Caco-2 (cell line): ENCODE measurements around the gene HIP1R. TPM values are rescaled to one million over a fixed set of nuclear protein-coding genes. Genes with fewer than 3 reads are reported as not detected.
"Not testable (repeated sequence)": the region's sequence is repeated elsewhere in the genome, so short reads cannot be mapped to it uniquely, and the experiment has no call there.

Source experiments
- BruUV-seq: library from RNA; stranded (reverse); fragments of 400-500 nt; replicated peaks from 2 replicates; lab custom pipeline; 2021; lab: Mats Ljungman, UMichigan
- CTCF ChIA-PET: fragments of 300-600 bp; sonication (Branson Sonifier 250); formaldehyde crosslinking; loops from one replicate; lab custom pipeline; 2022; ENCODE audit warnings: antibody characterized with exemption; lab: Charles Lee
- POLR2A ChIA-PET: fragments of 300-600 bp; sonication (Branson Sonifier 250); formaldehyde crosslinking; loops from one replicate; lab custom pipeline; 2022; ENCODE audit warnings: antibody characterized with exemption; lab: Charles Lee
- DNase-seq, 2 experiments: peaks; one replicate each; pipeline versions ENCODE4 v3.0.0 to v3.0.0-alpha.2; 2020 to 2022
- H3K27me3 ChIP-seq: replicated peaks from 2 replicates; pipeline ENCODE4 v1.6.0; 2011; ENCODE audit warnings: low read length; ENCODE audit not compliant: control insufficient read depth, insufficient read depth
- H3K36me3 ChIP-seq: 2 replicates; pipeline ENCODE4 v1.5.1; 2011; ENCODE audit warnings: low read length; ENCODE audit not compliant: control insufficient read depth, insufficient read depth
- H3K4me1 ChIP-seq: fragments of 250-450 bp; sonication (Bioruptor Pico); 2 replicates; pipeline ENCODE4 v1.5.1; 2020; ENCODE audit warnings: mild to moderate bottlenecking
- H3K4me3 ChIP-seq: 2 replicates; pipeline ENCODE4 v1.5.1; 2011; ENCODE audit warnings: low read depth, mild to moderate bottlenecking, control low read depth, low read length
- H3K9me3 ChIP-seq: fragments of 250-450 bp; sonication (Bioruptor Pico); 2 replicates; pipeline ENCODE4 v1.5.1; 2020; ENCODE audit warnings: mild to moderate bottlenecking, moderate library complexity
- H3K27ac Mint-ChIP-seq: one replicate; pipeline ENCODE4 v1.8.0; 2022; ENCODE audit warnings: mixed read lengths; ENCODE audit not compliant: unreplicated experiment
- H3K27me3 Mint-ChIP-seq: one replicate; pipeline ENCODE4 v1.8.0; 2022; ENCODE audit warnings: mixed read lengths; ENCODE audit not compliant: insufficient read depth, unreplicated experiment
- H3K36me3 Mint-ChIP-seq: one replicate; pipeline ENCODE4 v1.8.0; 2022; ENCODE audit warnings: mild to moderate bottlenecking, mixed read lengths; ENCODE audit not compliant: insufficient read depth, unreplicated experiment
- H3K4me1 Mint-ChIP-seq: one replicate; pipeline ENCODE4 v1.8.0; 2022; ENCODE audit warnings: low read depth, mixed read lengths; ENCODE audit not compliant: unreplicated experiment
- H3K4me3 Mint-ChIP-seq: one replicate; pipeline ENCODE4 v1.8.0; 2022; ENCODE audit warnings: mild to moderate bottlenecking, moderate library complexity, mixed read lengths; ENCODE audit not compliant: unreplicated experiment
- H3K9me3 Mint-ChIP-seq: one replicate; pipeline ENCODE4 v1.8.0; 2022; ENCODE audit warnings: mixed read lengths; ENCODE audit not compliant: unreplicated experiment
- intact Hi-C: fragments of 100-400 bp; cut with micrococcal nuclease; formaldehyde crosslinking; loops from one replicate; pipeline ENCODE4 v1.10.0; 2022; ENCODE audit not compliant: unreplicated experiment
- total RNA-seq: library from RNA; stranded (reverse); gene quantifications from 2 replicates; pipeline ENCODE4 v1.2.3, GENCODE V29; 2022
- TF ChIP-seq, protein P1 (sequence below), 2 experiments: fragments of 200-600 bp in 1 of 2; IDR thresholded peaks; 1 replicate in 1 of 2; 2 replicates in 1 of 2; pipeline versions ENCODE4 v1.5.1 to v1.8.0; 2011 to 2022; ENCODE audit warnings: antibody characterized with exemption in 1 of 2, control low read depth in 1 of 2, inconsistent platforms in 1 of 2, low read depth in 1 of 2, low read length in 1 of 2, mild to moderate bottlenecking in 1 of 2, moderate library complexity in 1 of 2; ENCODE audit not compliant: insufficient read depth in 1 of 2, severe bottlenecking in 1 of 2, unreplicated experiment in 1 of 2

The HIP1R gene
- total RNA-seq, 1 experiment from 2014 or later, result 13.8 TPM

GRCh38 chr12:122795807-122796206 is 39.5 kb upstream of the HIP1R start:
- H3K4me3 Mint-ChIP-seq, result no peak overlapping the region
- no peak overlapping the region for H3K27ac Mint-ChIP-seq
- no peak overlapping the region for H3K4me3 ChIP-seq
- H3K36me3 ChIP-seq, result no peaks in the 10 kb centered on the region
- H3K9me3 ChIP-seq, result no peaks in the 10 kb centered on the region
- intact Hi-C loops, result no loop called here
- H3K27me3 ChIP-seq, result no peaks in the 10 kb centered on the region
- no peak for DNase-seq
- no peaks in the 10 kb centered on the region for H3K9me3 Mint-ChIP-seq
- CTCF ChIA-PET, result interaction anchor here (1.2 kb wide), 1 partner anchor 23 kb away, joined by 3 read pairs; no protein-coding TSS in a partner anchor
- no peaks in the 10 kb centered on the region for H3K36me3 Mint-ChIP-seq
- H3K4me1 ChIP-seq, result no peaks in the 10 kb centered on the region
- no peaks in the 10 kb centered on the region for H3K4me1 Mint-ChIP-seq
- POLR2A ChIA-PET, result no interaction called here
- BruUV-seq, result no TSS peak
- no peaks in the 10 kb centered on the region for H3K27me3 Mint-ChIP-seq
- TF ChIP-seq, protein P1, sequence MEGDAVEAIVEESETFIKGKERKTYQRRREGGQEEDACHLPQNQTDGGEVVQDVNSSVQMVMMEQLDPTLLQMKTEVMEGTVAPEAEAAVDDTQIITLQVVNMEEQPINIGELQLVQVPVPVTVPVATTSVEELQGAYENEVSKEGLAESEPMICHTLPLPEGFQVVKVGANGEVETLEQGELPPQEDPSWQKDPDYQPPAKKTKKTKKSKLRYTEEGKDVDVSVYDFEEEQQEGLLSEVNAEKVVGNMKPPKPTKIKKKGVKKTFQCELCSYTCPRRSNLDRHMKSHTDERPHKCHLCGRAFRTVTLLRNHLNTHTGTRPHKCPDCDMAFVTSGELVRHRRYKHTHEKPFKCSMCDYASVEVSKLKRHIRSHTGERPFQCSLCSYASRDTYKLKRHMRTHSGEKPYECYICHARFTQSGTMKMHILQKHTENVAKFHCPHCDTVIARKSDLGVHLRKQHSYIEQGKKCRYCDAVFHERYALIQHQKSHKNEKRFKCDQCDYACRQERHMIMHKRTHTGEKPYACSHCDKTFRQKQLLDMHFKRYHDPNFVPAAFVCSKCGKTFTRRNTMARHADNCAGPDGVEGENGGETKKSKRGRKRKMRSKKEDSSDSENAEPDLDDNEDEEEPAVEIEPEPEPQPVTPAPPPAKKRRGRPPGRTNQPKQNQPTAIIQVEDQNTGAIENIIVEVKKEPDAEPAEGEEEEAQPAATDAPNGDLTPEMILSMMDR (IDR thresholded peaks at IDR 0.05; ENCODE audit: insufficient read depth in 1 of 2, low read depth in 1 of 2, low read length in 1 of 2, severe bottlenecking in 1 of 2, unreplicated experiment in 1 of 2), result no peak

DNA sequence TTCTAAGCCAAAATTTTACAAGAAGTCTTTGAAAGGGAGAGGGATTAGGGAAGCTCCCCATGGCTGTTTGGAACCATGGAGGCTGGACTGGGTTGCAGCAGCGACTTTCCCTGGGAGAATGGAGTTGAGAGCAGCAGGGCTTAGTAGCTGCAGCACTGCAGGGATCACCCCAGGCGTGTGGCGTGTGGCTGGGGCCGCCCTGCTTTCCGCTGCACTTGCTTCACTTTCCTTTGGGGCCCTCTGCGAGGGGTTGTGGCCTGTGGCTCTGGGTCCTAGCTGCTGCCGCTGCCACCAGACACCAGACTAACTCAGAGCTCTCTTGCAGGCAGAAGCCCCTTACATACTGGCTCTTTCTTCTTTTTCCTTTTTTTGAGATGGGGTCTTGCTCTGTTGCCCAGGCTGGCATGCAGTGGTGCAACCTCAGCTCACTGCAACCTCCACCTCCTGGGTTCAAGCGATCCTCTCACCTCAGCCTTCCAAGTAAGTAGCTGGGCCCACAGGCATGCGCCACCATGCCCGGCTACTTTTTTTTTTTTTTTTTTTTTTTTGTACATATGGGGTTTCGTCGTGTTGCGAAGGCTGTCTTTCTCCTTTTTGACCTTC is 35.5 kb upstream of the HIP1R start:
- Mint-ChIP-seq H3K27me3 (no peaks in the 10 kb centered on the region), H3K36me3 (no peaks in the 10 kb centered on the region), H3K9me3 (no peaks in the 10 kb centered on the region), H3K4me1 (no peaks in the 10 kb centered on the region), H3K4me3 (no peak overlapping the region), H3K27ac (no peak overlapping the region)
- TF ChIP-seq, protein P1 (IDR thresholded peaks at IDR 0.05; ENCODE audit: insufficient read depth in 1 of 2, low read depth in 1 of 2, low read length in 1 of 2, severe bottlenecking in 1 of 2, unreplicated experiment in 1 of 2), result no peak
- ChIA-PET CTCF (no interaction called here), POLR2A (no interaction called here)
- Histone ChIP-seq H3K27me3 (no peaks in the 10 kb centered on the region), H3K9me3 (no peaks in the 10 kb centered on the region), H3K4me3 (no peak overlapping the region), H3K36me3 (no peaks in the 10 kb centered on the region), H3K4me1 (no peaks in the 10 kb centered on the region)
- intact Hi-C loops, result no loop called here
- BruUV-seq, result no TSS peak
- no peak for DNase-seq

DNA sequence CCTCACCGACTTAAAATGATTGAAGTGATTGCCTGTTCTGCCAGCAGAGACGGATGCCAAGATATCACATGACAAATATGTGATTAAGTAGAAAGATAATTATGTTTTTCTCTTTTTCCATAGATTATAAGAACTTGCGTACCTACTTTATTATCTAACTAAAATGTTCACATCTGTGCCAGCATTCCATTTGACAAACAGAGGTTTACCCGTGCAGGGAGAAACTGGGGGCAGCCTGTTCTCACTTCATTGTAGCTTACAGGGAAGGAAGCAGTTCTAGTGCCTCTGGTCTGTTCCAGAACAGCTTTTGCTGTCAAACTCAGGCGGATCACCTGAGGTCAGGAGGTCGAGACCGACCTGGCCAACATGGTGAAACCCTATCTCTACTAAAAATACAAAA is 31.3 kb upstream of the HIP1R start:
- Mint-ChIP-seq H3K9me3 (no peaks in the 10 kb centered on the region), H3K4me1 (peaks cover 4% of the 10 kb centered on the region), H3K27me3 (no peaks in the 10 kb centered on the region), H3K36me3 (no peaks in the 10 kb centered on the region), H3K4me3 (no peak overlapping the region), H3K27ac (no peak overlapping the region)
- ChIA-PET POLR2A (interaction anchor here (0.5 to 0.6 kb wide), 2 partner anchors 32 to 146 kb away, joined by 3 to 5 read pairs; no protein-coding TSS in a partner anchor), CTCF (no interaction called here)
- DNase-seq, result no peak
- intact Hi-C loops, result no loop called here
- TF ChIP-seq, protein P1 (IDR thresholded peaks at IDR 0.05; ENCODE audit: insufficient read depth in 1 of 2, low read depth in 1 of 2, low read length in 1 of 2, severe bottlenecking in 1 of 2, unreplicated experiment in 1 of 2), result no peak
- Histone ChIP-seq H3K4me1 (peaks cover 5% of the 10 kb centered on the region; the same call in 1 of the 2 replicates), H3K27me3 (no peaks in the 10 kb centered on the region), H3K9me3 (no peaks in the 10 kb centered on the region), H3K4me3 (no peak overlapping the region), H3K36me3 (no peaks in the 10 kb centered on the region)
- BruUV-seq, result no TSS peak

DNA sequence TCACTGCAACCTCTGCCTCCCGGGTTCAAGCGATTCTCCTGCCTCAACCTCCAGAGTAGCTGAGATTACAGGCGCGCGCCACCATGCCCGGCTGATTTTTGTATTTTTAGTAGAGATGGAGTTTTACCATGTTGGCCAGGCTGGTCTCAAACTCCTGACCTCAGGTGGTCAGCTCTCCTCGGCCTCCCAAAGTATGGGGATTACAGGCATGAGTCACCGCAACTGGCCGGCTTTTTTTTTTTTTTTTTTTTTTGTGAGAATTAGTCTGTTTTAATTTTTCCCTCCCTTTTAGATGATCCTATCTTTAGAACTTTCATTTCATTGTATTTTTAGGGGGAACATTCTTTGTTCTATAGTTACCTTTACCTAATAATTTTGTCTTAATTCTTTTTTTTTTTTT is 30.3 kb upstream of the HIP1R start:
- intact Hi-C loops, H3K36me3 ChIP-seq, H3K9me3 ChIP-seq, H3K36me3 Mint-ChIP-seq, H3K4me1 Mint-ChIP-seq, H3K9me3 Mint-ChIP-seq, DNase-seq, BruUV-seq, H3K27me3 Mint-ChIP-seq, H3K4me1 ChIP-seq, H3K27ac Mint-ChIP-seq, H3K4me3 Mint-ChIP-seq, H3K27me3 ChIP-seq, H3K4me3 ChIP-seq: not testable (repeated sequence)
- ChIA-PET POLR2A (interaction anchor here (0.7 kb wide), 1 partner anchor 20 kb away, joined by 12 read pairs; no protein-coding TSS in a partner anchor), CTCF (interaction anchor here (1.1 kb wide), 1 partner anchor 11 kb away, joined by 3 read pairs; no protein-coding TSS in a partner anchor)
